GM19035 (cell line): ENCODE results near the gene RPL37A.
A peak's percentile ranks its signal among the peaks of the same experiment; 100 is the strongest.
"Not testable (repeated sequence)": the region's sequence is repeated elsewhere in the genome, so short reads cannot be mapped to it uniquely, and the experiment has no call there.

Experiments
- ATAC-seq: cut with Tn5 transposase; IDR thresholded peaks from one replicate; pipeline ENCODE4 v1.9.1; 2021; ENCODE audit not compliant: unreplicated experiment

RPL37A gene

GRCh38 chr2:216516730-216517350 lies 18.2 kb downstream of the RPL37A start:
- no peak for ATAC-seq

GRCh38 chr2:216517447-216518225 lies 19.0 kb downstream of the RPL37A start:
- ATAC-seq = no peak

GRCh38 chr2:216518566-216519119 lies 20.0 kb downstream of the RPL37A start:
- ATAC-seq = not testable (repeated sequence)

- ATAC-seq = peak; percentile 80
These were observed 20.6 kb downstream of the RPL37A start for GRCh38 chr2:216519154-216519762.

GRCh38 chr2:216520112-216520511 lies 21.5 kb downstream of the RPL37A start:
- ATAC-seq = no peak

GRCh38 chr2:216522892-216523502 lies 24.4 kb downstream of the RPL37A start:
- no peak for ATAC-seq

GRCh38 chr2:216525972-216526371 lies 27.3 kb downstream of the RPL37A start:
- no peak for ATAC-seq

GRCh38 chr2:216526939-216527338 lies 28.3 kb downstream of the RPL37A start:
- ATAC-seq = no peak

GRCh38 chr2:216527600-216527999 lies 29.0 kb downstream of the RPL37A start:
- ATAC-seq = no peak

GRCh38 chr2:216532562-216532961 lies 33.9 kb downstream of the RPL37A start:
- no peak for ATAC-seq

- ATAC-seq = no peak
These were observed 35.0 kb downstream of the RPL37A start for GRCh38 chr2:216533609-216534008.

- no peak for ATAC-seq
These were observed 36.2 kb downstream of the RPL37A start for GRCh38 chr2:216534809-216535208.

- ATAC-seq = no peak
These were observed 36.9 kb downstream of the RPL37A start for GRCh38 chr2:216535454-216535995.

- no peak for ATAC-seq
These were observed 38.1 kb downstream of the RPL37A start for GRCh38 chr2:216536734-216537210.

GRCh38 chr2:216537366-216537765 lies 38.7 kb downstream of the RPL37A start:
- no peak for ATAC-seq

- ATAC-seq = no peak
These were observed 39.9 kb downstream of the RPL37A start for GRCh38 chr2:216538538-216538937.

- ATAC-seq = no peak
These were observed 40.5 kb downstream of the RPL37A start for GRCh38 chr2:216539120-216539519.

GRCh38 chr2:216539791-216540241 lies 41.2 kb downstream of the RPL37A start:
- ATAC-seq = peak; percentile 63

GRCh38 chr2:216540920-216541319 lies 42.3 kb downstream of the RPL37A start:
- ATAC-seq = no peak

GRCh38 chr2:216541505-216541904 lies 42.9 kb downstream of the RPL37A start:
- ATAC-seq = no peak

- no peak for ATAC-seq
These were observed 46.7 kb downstream of the RPL37A start for GRCh38 chr2:216545359-216545758.
